Peyer's patch (tissue), 4 donors: ENCODE data around the gene FNBP1.

Experiments
- POLR2A ChIP-seq, 2 donors: fragments of 450-650 bp; IDR thresholded peaks; one replicate each; pipeline ENCODE4 v1.5.1; 2017; ENCODE audit warnings: antibody characterized with exemption in 2 of 2, mild to moderate bottlenecking in 2 of 2, moderate library complexity in 2 of 2
- TF ChIP-seq, protein P1 (sequence below), 6 experiments: fragments of 450-650 bp in 4 of 6; fragments of 200-600 bp in 2 of 6; sonication (generic) in 1 of 6; IDR thresholded peaks; one replicate each; pipeline ENCODE4 v1.5.1; 2017 to 2019; ENCODE audit warnings: antibody characterized with exemption in 6 of 6, mild to moderate bottlenecking in 3 of 6, moderate library complexity in 1 of 6

DNA sequence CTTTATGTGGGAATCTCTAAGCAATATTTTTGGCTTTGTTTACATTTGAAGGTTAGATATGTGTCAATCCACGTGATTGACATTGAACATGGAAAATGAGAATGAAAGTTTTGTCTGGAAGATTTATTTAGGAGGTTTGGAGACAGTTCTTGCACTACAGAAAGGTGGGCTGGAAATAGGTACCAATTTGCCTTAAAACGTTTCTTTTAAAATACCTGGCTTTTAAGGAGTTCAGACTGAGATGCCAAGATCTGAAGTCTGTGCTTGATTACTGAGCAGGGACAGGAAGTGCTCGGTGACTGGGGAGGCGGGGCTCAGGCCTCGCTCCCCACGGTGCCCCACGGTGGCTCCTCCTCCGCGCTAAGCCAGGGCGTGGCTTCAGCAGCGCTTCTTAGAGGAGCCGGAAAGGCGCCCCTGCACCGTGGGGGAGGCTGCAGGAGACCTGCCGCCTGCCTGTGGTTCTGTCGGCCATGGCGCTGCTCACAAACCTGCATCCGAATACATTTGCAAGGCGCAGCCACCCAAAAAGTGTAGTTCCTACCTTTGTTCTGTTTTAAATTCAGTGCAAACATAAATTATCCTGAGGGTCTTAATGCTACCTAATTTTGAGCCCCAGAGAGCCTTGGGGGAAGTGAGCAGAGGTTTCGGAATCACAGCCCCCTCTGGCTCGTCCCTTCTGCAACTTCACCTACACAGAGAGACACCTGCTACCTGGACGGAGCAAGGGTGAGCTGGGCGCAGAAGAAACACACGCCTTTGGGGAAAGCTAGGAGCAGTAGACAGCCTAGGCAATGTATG, 158.6 kb downstream of the FNBP1 start:
- TF ChIP-seq, protein P1, sequence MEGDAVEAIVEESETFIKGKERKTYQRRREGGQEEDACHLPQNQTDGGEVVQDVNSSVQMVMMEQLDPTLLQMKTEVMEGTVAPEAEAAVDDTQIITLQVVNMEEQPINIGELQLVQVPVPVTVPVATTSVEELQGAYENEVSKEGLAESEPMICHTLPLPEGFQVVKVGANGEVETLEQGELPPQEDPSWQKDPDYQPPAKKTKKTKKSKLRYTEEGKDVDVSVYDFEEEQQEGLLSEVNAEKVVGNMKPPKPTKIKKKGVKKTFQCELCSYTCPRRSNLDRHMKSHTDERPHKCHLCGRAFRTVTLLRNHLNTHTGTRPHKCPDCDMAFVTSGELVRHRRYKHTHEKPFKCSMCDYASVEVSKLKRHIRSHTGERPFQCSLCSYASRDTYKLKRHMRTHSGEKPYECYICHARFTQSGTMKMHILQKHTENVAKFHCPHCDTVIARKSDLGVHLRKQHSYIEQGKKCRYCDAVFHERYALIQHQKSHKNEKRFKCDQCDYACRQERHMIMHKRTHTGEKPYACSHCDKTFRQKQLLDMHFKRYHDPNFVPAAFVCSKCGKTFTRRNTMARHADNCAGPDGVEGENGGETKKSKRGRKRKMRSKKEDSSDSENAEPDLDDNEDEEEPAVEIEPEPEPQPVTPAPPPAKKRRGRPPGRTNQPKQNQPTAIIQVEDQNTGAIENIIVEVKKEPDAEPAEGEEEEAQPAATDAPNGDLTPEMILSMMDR (IDR thresholded peaks at IDR 0.05), result no peak
- TF ChIP-seq POLR2A (IDR thresholded peaks at IDR 0.05), result peak in 1 of 2 donors; percentile 48
